Activated T-helper 2 cell treated with anti-CD3 and anti-CD28 coated beads, Interferon-gamma antibody, Interleukin-2, Interleukin-4, amounts not matched to agents 10 μg/mL and 5 μg/mL and 100 μg/mL, durations not matched to agents 14 hours and 24 hours and 36 hours (primary cell): ENCODE results near the gene PSMD12. TPM values are rescaled to one million over a fixed set of nuclear protein-coding genes. Genes with fewer than 3 reads are reported as not detected.
"Not testable (repeated sequence)": the region's sequence is repeated elsewhere in the genome, so short reads cannot be mapped to it uniquely, and the experiment has no call there.

Experiments
- DNase-seq: peaks from one replicate; pipeline ENCODE4 v3.0.0; 2021; ENCODE audit warnings: low spot score
- H3K27ac Mint-ChIP-seq: one replicate; pipeline ENCODE4 v1.8.0; 2021; ENCODE audit warnings: mixed read lengths
- H3K27me3 Mint-ChIP-seq: one replicate; pipeline ENCODE4 v1.8.0; 2021; ENCODE audit warnings: low read depth, mixed read lengths
- H3K36me3 Mint-ChIP-seq: one replicate; pipeline ENCODE4 v1.8.0; 2021; ENCODE audit warnings: low read depth, mixed read lengths
- H3K4me1 Mint-ChIP-seq: one replicate; pipeline ENCODE4 v1.8.0; 2021; ENCODE audit warnings: low read depth, mixed read lengths
- H3K4me3 Mint-ChIP-seq: one replicate; pipeline ENCODE4 v1.8.0; 2021; ENCODE audit warnings: low read depth, mild to moderate bottlenecking, moderate library complexity, mixed read lengths
- H3K9me3 Mint-ChIP-seq: one replicate; pipeline ENCODE4 v1.8.0; 2021; ENCODE audit warnings: mixed read lengths
- intact Hi-C: fragments of 100-400 bp; cut with micrococcal nuclease; formaldehyde crosslinking; loops from one replicate; pipeline ENCODE4 v1.15.1; 2023
- total RNA-seq: library from RNA; stranded (reverse); gene quantifications from 2 replicates; pipeline ENCODE4 v1.2.3, GENCODE V29; 2022

Gene PSMD12
- total RNA-seq, 1 donor from 2014 or later = 75.4 TPM

- peaks cover 23% of the 10 kb centered on the region for H3K36me3 Mint-ChIP-seq
- no peak overlapping the region for H3K4me3 Mint-ChIP-seq
- H3K4me1 Mint-ChIP-seq = no peaks in the 10 kb centered on the region
- peaks cover 1% of the 10 kb centered on the region for H3K27me3 Mint-ChIP-seq
- H3K9me3 Mint-ChIP-seq = no peaks in the 10 kb centered on the region
- no peak overlapping the region for H3K27ac Mint-ChIP-seq
- DNase-seq = no peak
- intact Hi-C loops = no loop called here
Measured at GRCh38 chr17:67335245-67335835, 31.0 kb downstream of the PSMD12 start.

- H3K27ac Mint-ChIP-seq, intact Hi-C loops, H3K4me1 Mint-ChIP-seq, H3K9me3 Mint-ChIP-seq, DNase-seq, H3K27me3 Mint-ChIP-seq, H3K4me3 Mint-ChIP-seq, H3K36me3 Mint-ChIP-seq: not testable (repeated sequence)
Measured at GRCh38 chr17:67332162-67332508, 34.2 kb downstream of the PSMD12 start.

GRCh38 chr17:67331381-67332161 is 34.8 kb downstream of the PSMD12 start:
- H3K36me3 Mint-ChIP-seq, H3K4me3 Mint-ChIP-seq, H3K9me3 Mint-ChIP-seq, H3K4me1 Mint-ChIP-seq, H3K27me3 Mint-ChIP-seq, intact Hi-C loops, DNase-seq, H3K27ac Mint-ChIP-seq: not testable (repeated sequence)

GRCh38 chr17:67328026-67328425 is 38.4 kb downstream of the PSMD12 start:
- Mint-ChIP-seq H3K4me1 (no peaks in the 10 kb centered on the region), H3K27me3 (peaks cover 4% of the 10 kb centered on the region), H3K36me3 (no peaks in the 10 kb centered on the region), H3K9me3 (no peaks in the 10 kb centered on the region), H3K4me3 (no peak overlapping the region), H3K27ac (no peak overlapping the region)
- no peak for DNase-seq
- intact Hi-C loops = no loop called here

GRCh38 chr17:67326959-67327745 is 39.2 kb downstream of the PSMD12 start:
- H3K4me3 Mint-ChIP-seq, H3K27ac Mint-ChIP-seq, intact Hi-C loops, H3K36me3 Mint-ChIP-seq, H3K9me3 Mint-ChIP-seq, H3K27me3 Mint-ChIP-seq, DNase-seq, H3K4me1 Mint-ChIP-seq: not testable (repeated sequence)

- H3K4me1 Mint-ChIP-seq = no peaks in the 10 kb centered on the region
- H3K27ac Mint-ChIP-seq = no peak overlapping the region
- H3K36me3 Mint-ChIP-seq = no peaks in the 10 kb centered on the region
- no peak overlapping the region for H3K4me3 Mint-ChIP-seq
- H3K9me3 Mint-ChIP-seq = no peaks in the 10 kb centered on the region
- DNase-seq = no peak
- H3K27me3 Mint-ChIP-seq = peaks cover 4% of the 10 kb centered on the region
- intact Hi-C loops = no loop called here
Measured at GRCh38 chr17:67326440-67326839, 39.9 kb downstream of the PSMD12 start.

GRCh38 chr17:67324330-67324729 is 42.0 kb downstream of the PSMD12 start:
- DNase-seq = no peak
- no peaks in the 10 kb centered on the region for H3K9me3 Mint-ChIP-seq
- no peak overlapping the region for H3K4me3 Mint-ChIP-seq
- H3K27ac Mint-ChIP-seq = no peak overlapping the region
- peaks cover 4% of the 10 kb centered on the region for H3K27me3 Mint-ChIP-seq
- intact Hi-C loops = no loop called here
- no peaks in the 10 kb centered on the region for H3K4me1 Mint-ChIP-seq
- H3K36me3 Mint-ChIP-seq = no peaks in the 10 kb centered on the region

- H3K36me3 Mint-ChIP-seq = no peaks in the 10 kb centered on the region
- peaks cover 3% of the 10 kb centered on the region for H3K27me3 Mint-ChIP-seq
- no peak overlapping the region for H3K4me3 Mint-ChIP-seq
- DNase-seq = no peak
- no peaks in the 10 kb centered on the region for H3K4me1 Mint-ChIP-seq
- H3K27ac Mint-ChIP-seq = no peak overlapping the region
- intact Hi-C loops = no loop called here
- no peaks in the 10 kb centered on the region for H3K9me3 Mint-ChIP-seq
Measured at GRCh38 chr17:67323445-67323844, 42.9 kb downstream of the PSMD12 start.

GRCh38 chr17:67322042-67322787 is 44.2 kb downstream of the PSMD12 start:
- DNase-seq = no peak
- Mint-ChIP-seq H3K4me1 (no peaks in the 10 kb centered on the region), H3K36me3 (no peaks in the 10 kb centered on the region), H3K4me3 (no peak overlapping the region), H3K27me3 (peaks cover 2% of the 10 kb centered on the region), H3K9me3 (no peaks in the 10 kb centered on the region), H3K27ac (no peak overlapping the region)
- intact Hi-C loops = no loop called here

- DNase-seq, H3K27ac Mint-ChIP-seq, H3K27me3 Mint-ChIP-seq, H3K9me3 Mint-ChIP-seq, H3K4me1 Mint-ChIP-seq, H3K36me3 Mint-ChIP-seq, intact Hi-C loops, H3K4me3 Mint-ChIP-seq: not testable (repeated sequence)
Measured at GRCh38 chr17:67321486-67321885, 44.9 kb downstream of the PSMD12 start.

- Mint-ChIP-seq H3K27ac (no peak overlapping the region), H3K4me1 (no peaks in the 10 kb centered on the region), H3K9me3 (no peaks in the 10 kb centered on the region), H3K4me3 (no peak overlapping the region), H3K36me3 (no peaks in the 10 kb centered on the region), H3K27me3 (no peaks in the 10 kb centered on the region)
- intact Hi-C loops = no loop called here
- no peak for DNase-seq
Measured at GRCh38 chr17:67316781-67317180, 49.6 kb downstream of the PSMD12 start.

GRCh38 chr17:67315865-67316264 is 50.5 kb downstream of the PSMD12 start:
- Mint-ChIP-seq H3K4me3 (no peak overlapping the region), H3K36me3 (no peaks in the 10 kb centered on the region), H3K4me1 (no peaks in the 10 kb centered on the region), H3K27me3 (no peaks in the 10 kb centered on the region), H3K27ac (no peak overlapping the region), H3K9me3 (no peaks in the 10 kb centered on the region)
- intact Hi-C loops = no loop called here
- DNase-seq = no peak
